WTC11 (cell line): Measurements from ENCODE around the gene IFI27L2. TPM values are rescaled to one million over a fixed set of nuclear protein-coding genes. Genes with fewer than 3 reads are reported as not detected.

Experiments used
- ATAC-seq: fragments of 200-7000 bp; cut with Tn5 transposase; 2 replicates; pipeline ENCODE4 v1.10.0; 2021; ENCODE audit warnings: mild to moderate bottlenecking, moderate library complexity
- CTCF ChIA-PET: fragments of 300-600 bp; sonication (Branson Sonifier 250); formaldehyde crosslinking; loops from one replicate; lab custom pipeline; 2021; ENCODE audit warnings: antibody characterized with exemption; lab: Charles Lee
- POLR2A ChIA-PET: fragments of 350-600 bp; sonication (Branson Sonifier 250); formaldehyde crosslinking; loops from one replicate; lab custom pipeline; 2021; ENCODE audit warnings: antibody characterized with exemption; lab: Charles Lee
- DNase-seq: peaks from one replicate; pipeline ENCODE4 v3.0.0; 2021; ENCODE audit warnings: low spot score
- H3K27ac Mint-ChIP-seq: 2 replicates; pipeline ENCODE4 v1.8.0; 2021; ENCODE audit warnings: mixed read lengths
- H3K27me3 Mint-ChIP-seq: 2 replicates; pipeline ENCODE4 v1.8.0; 2021; ENCODE audit warnings: low read depth, mild to moderate bottlenecking, moderate library complexity, mixed read lengths
- H3K36me3 Mint-ChIP-seq: 2 replicates; pipeline ENCODE4 v1.8.0; 2021; ENCODE audit warnings: mixed read lengths
- H3K4me1 Mint-ChIP-seq: 2 replicates; pipeline ENCODE4 v1.8.0; 2022; ENCODE audit warnings: mixed read lengths
- H3K4me3 Mint-ChIP-seq: 2 replicates; pipeline ENCODE4 v1.8.0; 2021; ENCODE audit warnings: mild to moderate bottlenecking, moderate library complexity, mixed read lengths
- H3K9me3 Mint-ChIP-seq: 2 replicates; pipeline ENCODE4 v1.8.0; 2021; ENCODE audit warnings: mixed read lengths
- AFF4 ChIP-seq: sonication (generic); formaldehyde crosslinking; IDR thresholded peaks from 2 replicates; pipeline ENCODE4 v1.8.1; 2023; ENCODE audit warnings: mild to moderate bottlenecking, missing genetic modification reagents, borderline replicate concordance
- ATF3 ChIP-seq: sonication (generic); formaldehyde crosslinking; conservative IDR thresholded peaks from 2 replicates; pipeline ENCODE4 v1.8.1; 2022; ENCODE audit warnings: mild to moderate bottlenecking, missing genetic modification reagents
- CBFB ChIP-seq: sonication (generic); formaldehyde crosslinking; IDR thresholded peaks from 2 replicates; pipeline ENCODE4 v1.8.1; 2022; ENCODE audit warnings: mild to moderate bottlenecking, low read depth, missing genetic modification reagents
- FOXJ3 ChIP-seq: sonication (generic); formaldehyde crosslinking; IDR thresholded peaks from 2 replicates; pipeline ENCODE4 v1.9.0; 2021; ENCODE audit warnings: missing genetic modification reagents, mild to moderate bottlenecking, borderline replicate concordance
- HMGA2 ChIP-seq: fragments of 250-450 bp; sonication (Bioruptor Pico); IDR thresholded peaks from 2 replicates; pipeline ENCODE4 v1.4.0; 2021; ENCODE audit warnings: mild to moderate bottlenecking, moderate library complexity
- IRF2 ChIP-seq: sonication (generic); formaldehyde crosslinking; IDR thresholded peaks from 2 replicates; pipeline ENCODE4 v1.8.0; 2022; ENCODE audit warnings: low read depth, missing genetic modification reagents, borderline replicate concordance
- KAT7 ChIP-seq: sonication (generic); formaldehyde crosslinking; IDR thresholded peaks from 2 replicates; pipeline ENCODE4 v1.8.1; 2023; ENCODE audit warnings: missing genetic modification reagents, mild to moderate bottlenecking, borderline replicate concordance
- MAX ChIP-seq: sonication (generic); formaldehyde crosslinking; IDR thresholded peaks from 2 replicates; pipeline ENCODE4 v1.8.0; 2022; ENCODE audit warnings: mild to moderate bottlenecking, missing genetic modification reagents
- NR1H2 ChIP-seq: sonication (generic); formaldehyde crosslinking; IDR thresholded peaks from 2 replicates; pipeline ENCODE4 v1.9.0; 2021; ENCODE audit warnings: mild to moderate bottlenecking, moderate library complexity, missing genetic modification reagents
- OVOL2 ChIP-seq: fragments of 250-450 bp; sonication (Bioruptor Pico); IDR thresholded peaks from 2 replicates; pipeline ENCODE4 v1.9.0; 2021; ENCODE audit warnings: mild to moderate bottlenecking, borderline replicate concordance
- PRRX2 ChIP-seq: fragments of 250-450 bp; sonication (Bioruptor Pico); IDR thresholded peaks from 2 replicates; pipeline ENCODE4 v1.8.0; 2021; ENCODE audit warnings: mild to moderate bottlenecking
- RORB ChIP-seq: fragments of 250-450 bp; sonication (Bioruptor Pico); IDR thresholded peaks from 2 replicates; pipeline ENCODE4 v1.9.0; 2021; ENCODE audit warnings: mild to moderate bottlenecking
- SMAD3 ChIP-seq: sonication (generic); formaldehyde crosslinking; IDR thresholded peaks from 2 replicates; pipeline ENCODE4 v1.8.0; 2022; ENCODE audit warnings: missing genetic modification reagents, mild to moderate bottlenecking, borderline replicate concordance
- SOX15 ChIP-seq: fragments of 250-450 bp; sonication (Bioruptor Pico); IDR thresholded peaks from 2 replicates; pipeline ENCODE4 v1.9.0; 2021; ENCODE audit warnings: mild to moderate bottlenecking
- STAT6 ChIP-seq: sonication (generic); formaldehyde crosslinking; conservative IDR thresholded peaks from 2 replicates; pipeline ENCODE4 v1.8.1; 2023; ENCODE audit warnings: mild to moderate bottlenecking, low read depth, missing genetic modification reagents, moderate library complexity
- TCF7 ChIP-seq: sonication (generic); formaldehyde crosslinking; IDR thresholded peaks from 2 replicates; pipeline ENCODE4 v1.8.0; 2022; ENCODE audit warnings: mild to moderate bottlenecking, low read depth, missing genetic modification reagents, moderate library complexity
- USF1 ChIP-seq: sonication (generic); formaldehyde crosslinking; IDR thresholded peaks from 2 replicates; pipeline ENCODE4 v1.8.0; 2022; ENCODE audit warnings: mild to moderate bottlenecking, missing genetic modification reagents
- ZBTB21 ChIP-seq: sonication (generic); formaldehyde crosslinking; IDR thresholded peaks from 2 replicates; pipeline ENCODE4 v1.8.1; 2023; ENCODE audit warnings: mild to moderate bottlenecking, missing genetic modification reagents, borderline replicate concordance
- ZMAT4 ChIP-seq: fragments of 250-450 bp; sonication (Bioruptor Pico); IDR thresholded peaks from 2 replicates; pipeline ENCODE4 v1.9.0; 2021; ENCODE audit warnings: mild to moderate bottlenecking
- ZNF121 ChIP-seq: sonication (generic); formaldehyde crosslinking; IDR thresholded peaks from 2 replicates; pipeline ENCODE4 v1.8.0; 2023; ENCODE audit warnings: missing genetic modification reagents
- ZNF219 ChIP-seq: sonication (generic); formaldehyde crosslinking; IDR thresholded peaks from 2 replicates; pipeline ENCODE4 v1.8.0; 2023; ENCODE audit warnings: missing genetic modification reagents, mild to moderate bottlenecking, borderline replicate concordance
- ZNF317 ChIP-seq: sonication (generic); formaldehyde crosslinking; IDR thresholded peaks from 2 replicates; pipeline ENCODE4 v1.8.1; 2023; ENCODE audit warnings: low read depth, mild to moderate bottlenecking, moderate library complexity, missing genetic modification reagents, borderline replicate concordance
- ZNF512 ChIP-seq: sonication (generic); formaldehyde crosslinking; IDR thresholded peaks from 2 replicates; pipeline ENCODE4 v1.8.1; 2022; ENCODE audit warnings: missing genetic modification reagents, borderline replicate concordance
- ZNF671 ChIP-seq: fragments of 250-450 bp; sonication (Bioruptor Pico); IDR thresholded peaks from 2 replicates; pipeline ENCODE4 v1.8.0; 2021; ENCODE audit warnings: mild to moderate bottlenecking
- total RNA-seq: library from RNA; stranded (reverse); gene quantifications from 3 replicates; pipeline ENCODE4 v1.2.3, GENCODE V29; 2021

Gene IFI27L2
- total RNA-seq, 1 experiment from 2014 or later: 22.1 TPM

GRCh38 chr14:94163796-94164195, 34.4 kb upstream of the IFI27L2 start:
- H3K27ac Mint-ChIP-seq: no peak overlapping the region
- H3K9me3 Mint-ChIP-seq: no peaks in the 10 kb centered on the region
- TF ChIP-seq ZNF121 (CRISPR knock-in tag) (no peak), ZBTB21 (CRISPR knock-in tag) (no peak), FOXJ3 (CRISPR knock-in tag) (no peak), KAT7 (CRISPR knock-in tag) (no peak), IRF2 (CRISPR knock-in tag) (no peak), ZNF512 (no peak), HMGA2 (CRISPR knock-in tag) (no peak), SOX15 (CRISPR knock-in tag) (no peak), ZNF671 (CRISPR knock-in tag) (no peak), ZNF317 (CRISPR knock-in tag) (no peak), TCF7 (no peak), PRRX2 (no peak), AFF4 (CRISPR knock-in tag) (no peak), RORB (CRISPR knock-in tag) (no peak), ZMAT4 (no peak), CBFB (no peak), ATF3 (CRISPR knock-in tag) (no peak), NR1H2 (no peak), MAX (CRISPR knock-in tag) (no peak)
- ATAC-seq: 0 out of 2 replicates have a peak, but pooled peaks have one; percentile 28
- H3K27me3 Mint-ChIP-seq: peaks cover 4% of the 10 kb centered on the region
- CTCF ChIA-PET: interaction anchor here (1.2 to 3.5 kb wide), 4 partner anchors 12 to 127 kb away, joined by 3 to 28 read pairs (median 6); no protein-coding TSS in a partner anchor
- no peak for DNase-seq
- peaks cover 20% of the 10 kb centered on the region for H3K4me1 Mint-ChIP-seq
- POLR2A ChIA-PET: no interaction called here
- H3K4me3 Mint-ChIP-seq: no peak overlapping the region
- H3K36me3 Mint-ChIP-seq: no peaks in the 10 kb centered on the region

GRCh38 chr14:94162466-94162865, 33.1 kb upstream of the IFI27L2 start:
- no peak for ATAC-seq
- no peaks in the 10 kb centered on the region for H3K9me3 Mint-ChIP-seq
- no peak for TF ChIP-seq STAT6 (CRISPR knock-in tag)
- TF ChIP-seq ATF3 (CRISPR knock-in tag): no peak
- no peak for TF ChIP-seq SMAD3 (CRISPR knock-in tag)
- TF ChIP-seq ZNF219 (CRISPR knock-in tag): no peak
- no peak for TF ChIP-seq ZBTB21 (CRISPR knock-in tag)
- TF ChIP-seq OVOL2 (CRISPR knock-in tag): no peak
- TF ChIP-seq USF1: no peak

More at GRCh38 chr14:94162466-94162865, 33.1 kb upstream of the IFI27L2 start:
- Mint-ChIP-seq H3K4me3 (no peak overlapping the region), H3K27me3 (peaks cover 4% of the 10 kb centered on the region), H3K36me3 (no peaks in the 10 kb centered on the region), H3K27ac (no peak overlapping the region), H3K4me1 (peaks cover 20% of the 10 kb centered on the region)
- DNase-seq: no peak
- POLR2A ChIA-PET: no interaction called here
- CTCF ChIA-PET: interaction anchor here (1.2 kb wide), 1 partner anchor 26 kb away, joined by 6 read pairs; no protein-coding TSS in a partner anchor
